Naive B cell (primary cell): ENCODE data around the gene ARFGAP1. TPM values are rescaled to one million over a fixed set of nuclear protein-coding genes. Genes with fewer than 3 reads are reported as not detected.

Experiments used
- ATAC-seq, 2 donors: fragments of 150-1000 bp; cut with Tn5 transposase; 2 replicates each; pipeline ENCODE4 v1.10.0; 2021; ENCODE audit warnings: low read depth in 2 of 2, mild to moderate bottlenecking in 2 of 2, moderate library complexity in 2 of 2
- DNase-seq: peaks from one replicate; pipeline ENCODE4 v3.0.0; 2022
- H3K27ac Mint-ChIP-seq, 6 donors: one replicate each; pipeline ENCODE4 v1.8.0; 2020 to 2022; ENCODE audit warnings: mild to moderate bottlenecking in 6 of 6, mixed read lengths in 6 of 6, moderate library complexity in 5 of 6, inconsistent platforms in 2 of 6
- H3K27me3 Mint-ChIP-seq, 3 donors: one replicate each; pipeline ENCODE4 v1.8.0; 2021 to 2022; ENCODE audit warnings: mixed read lengths in 3 of 3, mild to moderate bottlenecking in 1 of 3
- H3K36me3 Mint-ChIP-seq, 2 donors: one replicate each; pipeline ENCODE4 v1.8.0; 2020 to 2022; ENCODE audit warnings: mixed read lengths in 2 of 2, inconsistent platforms in 1 of 2, mild to moderate bottlenecking in 1 of 2
- H3K4me1 Mint-ChIP-seq, 3 donors: one replicate each; pipeline ENCODE4 v1.8.0; 2020 to 2022; ENCODE audit warnings: mixed read lengths in 3 of 3, inconsistent platforms in 1 of 3, mild to moderate bottlenecking in 1 of 3, moderate library complexity in 1 of 3
- H3K4me3 Mint-ChIP-seq, 8 donors: one replicate each; pipeline ENCODE4 v1.8.0; 2020 to 2022; ENCODE audit warnings: mild to moderate bottlenecking in 8 of 8, mixed read lengths in 8 of 8, moderate library complexity in 8 of 8, inconsistent platforms in 2 of 8
- H3K9me3 Mint-ChIP-seq, 7 donors: one replicate each; pipeline ENCODE4 v1.8.0; 2020 to 2022; ENCODE audit warnings: mixed read lengths in 7 of 7, mild to moderate bottlenecking in 5 of 7, inconsistent platforms in 2 of 7, moderate library complexity in 1 of 7
- polyA plus RNA-seq, 6 donors: library from polyadenylated mRNA; unstranded; fragments of 300-500 nt; fragmentation: Illumina TruSeq; gene quantifications; one replicate each; pipeline ENCODE4 v1.2.3, GENCODE V29; 2021; ENCODE audit warnings: low read depth in 6 of 6

The ARFGAP1 gene
- polyA plus RNA-seq, 6 donors from 2014 or later, result 8.2 to 17.7 (median 11.7) TPM

- Mint-ChIP-seq H3K27me3 (no peaks in the 10 kb centered on the region), H3K36me3 (no peaks in the 10 kb centered on the region), H3K4me1 (no peaks in the 10 kb centered on the region), H3K9me3 (no peaks in the 10 kb centered on the region), H3K27ac (peak overlapping the region in 2 of 6 donors; percentile 15 to 57), H3K4me3 (no peak overlapping the region)
- no peak for ATAC-seq
- DNase-seq, result no peak
These were observed 15.3 kb downstream of the ARFGAP1 start for GRCh38 chr20:63287697-63288580.

DNA sequence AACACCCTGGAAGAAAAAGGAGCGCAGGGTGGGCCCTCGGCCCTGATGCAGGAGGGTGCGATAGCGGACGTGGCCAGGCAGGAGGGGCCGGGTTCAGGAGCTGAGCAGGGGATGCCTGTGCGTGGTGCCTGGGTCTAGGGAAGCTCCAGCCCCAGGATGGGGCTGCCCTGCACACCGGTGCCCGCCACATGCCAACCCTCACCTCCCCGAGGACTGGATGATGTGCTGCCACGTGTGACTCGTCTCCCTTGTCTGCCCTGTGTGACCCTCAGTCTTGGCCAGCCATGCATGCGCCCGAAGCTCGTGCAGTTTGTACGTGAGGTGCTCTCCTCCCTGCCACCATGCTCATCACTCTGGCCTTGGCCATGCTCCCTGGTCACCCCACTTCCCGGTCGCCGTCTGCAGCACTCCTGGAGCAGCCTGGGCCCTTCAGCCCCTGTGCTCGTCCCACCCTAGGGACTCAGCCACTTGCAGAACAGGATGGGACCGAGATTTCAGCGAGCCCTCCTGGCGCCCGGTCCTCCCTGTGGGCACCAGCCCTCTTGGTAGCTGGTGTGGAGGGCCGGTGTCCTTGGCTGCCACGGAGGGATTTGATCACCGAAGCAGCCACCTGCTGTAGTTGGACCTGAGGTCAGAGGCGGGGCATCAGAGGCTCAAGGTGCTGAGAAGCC lies 16.1 kb downstream of the ARFGAP1 start:
- Mint-ChIP-seq H3K36me3 (no peaks in the 10 kb centered on the region), H3K27ac (peak overlapping the region in 1 of 6 donors; percentile 87), H3K4me3 (no peak overlapping the region), H3K9me3 (no peaks in the 10 kb centered on the region), H3K27me3 (no peaks in the 10 kb centered on the region), H3K4me1 (no peaks in the 10 kb centered on the region)
- no peak for DNase-seq
- ATAC-seq, result no peak

GRCh38 chr20:63289311-63290135 lies 16.9 kb downstream of the ARFGAP1 start:
- no peak overlapping the region for H3K27ac Mint-ChIP-seq
- no peak overlapping the region for H3K4me3 Mint-ChIP-seq
- DNase-seq (no peak), ATAC-seq (no peak)
- no peaks in the 10 kb centered on the region for H3K9me3 Mint-ChIP-seq
- no peaks in the 10 kb centered on the region for H3K36me3 Mint-ChIP-seq
- peaks cover 0 to 5% (median 1%) of the 10 kb centered on the region in 3 donors for H3K27me3 Mint-ChIP-seq
- no peaks in the 10 kb centered on the region for H3K4me1 Mint-ChIP-seq

- no peak for DNase-seq
- Mint-ChIP-seq H3K27me3 (peaks cover 0 to 12% (median 8%) of the 10 kb centered on the region in 3 donors), H3K27ac (no peak overlapping the region), H3K36me3 (no peaks in the 10 kb centered on the region), H3K9me3 (no peaks in the 10 kb centered on the region), H3K4me1 (no peaks in the 10 kb centered on the region), H3K4me3 (no peak overlapping the region)
- ATAC-seq, result no peak
These were observed 17.6 kb downstream of the ARFGAP1 start for GRCh38 chr20:63290136-63290676.

DNA sequence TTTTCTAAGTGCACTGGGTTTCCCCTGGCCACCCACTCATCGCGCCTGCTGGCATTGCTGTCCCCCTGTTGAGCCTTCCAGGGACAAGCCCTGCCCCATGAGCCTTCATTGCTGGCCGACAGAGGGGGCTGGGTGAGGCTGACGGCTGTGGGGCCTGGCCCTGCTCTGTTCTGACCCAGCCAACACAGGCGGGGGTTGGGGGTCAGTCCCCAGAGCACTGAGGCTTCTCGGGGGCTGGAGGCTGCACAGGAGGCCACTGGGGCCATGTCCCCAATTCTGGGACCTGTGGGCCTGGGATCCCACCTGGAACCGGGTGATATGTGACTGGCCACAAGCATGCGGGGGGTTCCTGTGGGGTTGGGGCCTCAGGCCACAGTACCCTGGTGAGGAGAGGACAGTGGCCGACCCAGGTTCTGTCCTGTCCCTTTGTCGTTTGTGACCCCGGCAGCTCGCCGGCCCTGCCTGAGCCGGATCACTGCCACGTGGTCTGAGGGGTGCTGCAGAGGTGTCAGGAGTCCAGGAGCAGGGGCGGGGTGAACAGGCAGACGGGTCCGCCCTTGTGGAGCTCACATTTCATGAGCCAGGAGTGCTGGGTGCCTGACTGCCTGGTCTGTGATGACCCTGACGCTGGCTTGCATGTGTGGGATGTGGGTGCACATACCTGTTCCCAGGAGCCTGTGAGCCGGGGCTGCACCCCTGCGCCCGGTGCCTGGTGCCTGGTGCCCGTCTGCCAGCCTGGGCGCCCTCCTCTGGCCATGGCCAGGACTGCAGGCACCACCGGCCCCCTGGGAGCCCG lies 18.3 kb downstream of the ARFGAP1 start:
- H3K27ac Mint-ChIP-seq, result no peak overlapping the region
- ATAC-seq, result peak; percentile 66 to 68
- no peaks in the 10 kb centered on the region for H3K9me3 Mint-ChIP-seq

GRCh38 chr20:63291811-63292210 lies 19.2 kb downstream of the ARFGAP1 start:
- Mint-ChIP-seq H3K4me3 (no peak overlapping the region), H3K4me1 (no peaks in the 10 kb centered on the region), H3K9me3 (no peaks in the 10 kb centered on the region), H3K36me3 (no peaks in the 10 kb centered on the region), H3K27ac (no peak overlapping the region), H3K27me3 (peaks cover 0 to 19% (median 19%) of the 10 kb centered on the region in 3 donors)
- ATAC-seq (no peak), DNase-seq (no peak)

More for the DNA sequence above, 18.3 kb downstream of the ARFGAP1 start:
- Mint-ChIP-seq H3K36me3 (no peaks in the 10 kb centered on the region), H3K27me3 (peaks cover 0 to 18% (median 15%) of the 10 kb centered on the region in 3 donors), H3K4me3 (no peak overlapping the region), H3K4me1 (no peaks in the 10 kb centered on the region)
- DNase-seq, result peak; percentile 35

GRCh38 chr20:63292292-63292701 lies 19.7 kb downstream of the ARFGAP1 start:
- ATAC-seq (no peak), DNase-seq (no peak)
- peaks cover 0 to 22% (median 19%) of the 10 kb centered on the region in 3 donors for H3K27me3 Mint-ChIP-seq
- no peaks in the 10 kb centered on the region for H3K36me3 Mint-ChIP-seq
- H3K4me3 Mint-ChIP-seq, result no peak overlapping the region
- no peak overlapping the region for H3K27ac Mint-ChIP-seq
- no peaks in the 10 kb centered on the region for H3K9me3 Mint-ChIP-seq
- no peaks in the 10 kb centered on the region for H3K4me1 Mint-ChIP-seq

DNA sequence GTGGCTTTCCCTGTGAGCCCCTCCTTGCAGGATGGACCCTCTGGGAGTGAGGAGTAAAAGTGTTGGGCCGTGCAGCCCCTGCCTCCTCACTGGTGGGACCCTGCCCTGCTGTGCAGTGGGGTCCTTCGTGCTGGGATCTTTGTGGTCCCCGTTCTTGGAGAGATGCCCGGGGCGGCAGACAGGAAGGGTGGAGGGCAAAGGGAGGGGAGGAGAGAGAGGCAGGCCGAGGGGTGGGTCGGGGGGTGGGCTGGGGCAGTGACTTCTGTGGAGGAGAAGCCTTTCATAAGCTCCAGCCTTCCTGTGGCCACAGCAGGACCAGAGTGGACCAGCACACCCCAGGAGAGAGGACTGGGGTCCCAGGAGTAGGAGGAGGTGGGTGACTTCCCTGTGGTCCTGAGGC lies 20.3 kb downstream of the ARFGAP1 start, which contains the start of gene COL20A1:
Gene COL20A1 (plus strand): TSS at position 283 of the 400 bp plus-strand sequence. CDS start 1,922 bp downstream, outside the sequence.
- no peaks in the 10 kb centered on the region for H3K9me3 Mint-ChIP-seq
- no peak within 1 kb of the TSS for H3K4me3 Mint-ChIP-seq
- no peak within 1 kb of the TSS for H3K27ac Mint-ChIP-seq
- peaks cover 0 to 24% (median 19%) of the 10 kb centered on the region in 3 donors for H3K27me3 Mint-ChIP-seq
- no peak for ATAC-seq
- no peaks in the 10 kb centered on the region for H3K4me1 Mint-ChIP-seq
- DNase-seq, result no peak
- H3K36me3 Mint-ChIP-seq, result no peaks in the 10 kb centered on the region

DNA sequence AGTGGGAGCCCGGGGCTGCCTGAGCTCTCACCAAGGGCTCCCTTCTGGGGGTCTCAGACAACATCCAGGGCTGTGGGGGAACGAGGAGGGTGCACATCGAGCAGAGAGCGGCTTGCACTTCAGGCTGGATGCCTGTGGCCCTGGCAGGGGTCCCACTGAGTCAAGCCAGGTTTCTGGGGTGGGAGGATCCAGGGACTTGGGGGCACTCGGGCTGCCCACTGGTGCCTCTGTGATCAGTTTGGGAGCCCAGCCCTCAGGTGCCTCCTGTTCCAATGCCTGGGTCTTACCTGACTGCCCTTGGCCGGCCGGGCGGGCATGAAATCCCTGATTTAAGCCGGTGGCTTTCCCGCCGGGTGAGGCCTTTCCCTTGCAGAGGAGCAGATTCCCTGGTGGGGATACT lies 20.8 kb downstream of the ARFGAP1 start:
- Mint-ChIP-seq H3K27ac (no peak overlapping the region), H3K27me3 (peaks cover 0 to 30% (median 25%) of the 10 kb centered on the region in 3 donors), H3K4me3 (no peak overlapping the region), H3K4me1 (no peaks in the 10 kb centered on the region), H3K36me3 (no peaks in the 10 kb centered on the region), H3K9me3 (no peaks in the 10 kb centered on the region)
- ATAC-seq (no peak), DNase-seq (no peak)

- peaks cover 0 to 2% (median under 1%) of the 10 kb centered on the region in 7 donors for H3K9me3 Mint-ChIP-seq
- H3K4me1 Mint-ChIP-seq, result no peaks in the 10 kb centered on the region
- no peak overlapping the region for H3K27ac Mint-ChIP-seq
- ATAC-seq (no peak), DNase-seq (no peak)
- no peak overlapping the region for H3K4me3 Mint-ChIP-seq
- H3K27me3 Mint-ChIP-seq, result peaks cover 1 to 35% (median 30%) of the 10 kb centered on the region in 3 donors
- H3K36me3 Mint-ChIP-seq, result peaks cover 0 to 3% of the 10 kb centered on the region in 2 donors
These were observed 21.4 kb downstream of the ARFGAP1 start for GRCh38 chr20:63293871-63294535.

DNA sequence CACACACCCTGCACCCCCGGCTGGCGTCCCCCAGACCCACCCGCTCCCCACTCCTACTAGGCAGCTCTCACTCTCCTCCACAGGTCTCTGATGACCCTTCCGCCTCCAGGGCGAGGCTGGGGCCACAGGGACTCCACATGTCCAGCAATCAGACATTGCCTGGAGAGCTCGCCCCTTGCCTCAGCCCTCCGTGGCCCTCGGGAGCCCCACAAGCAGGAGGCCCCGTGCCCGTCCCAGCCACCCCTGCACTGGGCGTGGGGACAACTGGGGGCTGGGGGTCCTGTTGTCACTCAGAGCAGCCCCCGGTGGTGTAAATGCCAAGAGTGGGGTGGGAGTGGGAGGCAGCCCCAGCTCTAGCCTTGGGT lies 21.9 kb downstream of the ARFGAP1 start:
- ATAC-seq (no peak), DNase-seq (no peak)
- peak overlapping the region in 1 of 6 donors; percentile 59 for H3K27ac Mint-ChIP-seq
- peaks cover 4 to 40% (median 35%) of the 10 kb centered on the region in 3 donors for H3K27me3 Mint-ChIP-seq
- no peaks in the 10 kb centered on the region for H3K4me1 Mint-ChIP-seq
- no peak overlapping the region for H3K4me3 Mint-ChIP-seq
- peaks cover 0 to 7% of the 10 kb centered on the region in 2 donors for H3K36me3 Mint-ChIP-seq
- peaks cover 0 to 4% (median 1%) of the 10 kb centered on the region in 7 donors for H3K9me3 Mint-ChIP-seq

DNA sequence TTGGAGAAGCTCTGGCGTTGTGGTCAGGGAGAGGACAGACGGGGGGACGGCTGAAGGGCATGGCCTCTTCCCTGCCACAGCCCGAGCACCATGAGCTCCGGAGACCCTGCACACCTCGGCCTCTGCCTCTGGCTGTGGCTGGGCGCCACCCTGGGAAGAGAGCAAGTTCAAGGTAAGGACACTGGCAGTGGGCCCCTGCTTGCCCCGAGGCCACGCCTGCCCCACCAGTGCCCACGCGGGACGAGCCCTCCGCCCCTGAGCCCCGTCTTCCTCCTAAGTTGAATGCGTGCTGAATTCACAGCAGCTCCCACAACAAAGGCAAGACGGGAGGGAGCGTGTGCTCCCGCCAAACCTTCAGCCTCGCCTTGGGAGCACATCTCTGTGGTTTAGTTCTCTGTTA lies 22.4 kb downstream of the ARFGAP1 start:
- peaks cover 0 to 4% (median 1%) of the 10 kb centered on the region in 7 donors for H3K9me3 Mint-ChIP-seq
- peaks cover 4 to 43% (median 35%) of the 10 kb centered on the region in 3 donors for H3K27me3 Mint-ChIP-seq
- H3K4me1 Mint-ChIP-seq, result no peaks in the 10 kb centered on the region
- H3K4me3 Mint-ChIP-seq, result no peak overlapping the region
- no peak for DNase-seq
- peaks cover 0 to 7% of the 10 kb centered on the region in 2 donors for H3K36me3 Mint-ChIP-seq
- no peak overlapping the region for H3K27ac Mint-ChIP-seq
- no peak for ATAC-seq
